Spleen (tissue), 11 donors: Measurements from ENCODE around the gene TEX22. TPM values are rescaled to one million over a fixed set of nuclear protein-coding genes. Genes with fewer than 3 reads are reported as not detected.

Source experiments
- DNase-seq: peaks from one replicate; pipeline ENCODE4 v3.0.0-alpha.2; 2020
- H3K27ac ChIP-seq, 8 donors: fragments of 200-600 bp; sonication (generic) in 7 of 8; 1 replicate in 4 of 8; 2 replicates in 4 of 8; pipeline versions ENCODE4 v1.5.0 to v1.8.0; 2016 to 2021; ENCODE audit warnings: inconsistent platforms in 4 of 8, mild to moderate bottlenecking in 4 of 8, moderate library complexity in 1 of 8
- H3K27me3 ChIP-seq, 7 donors: fragments of 200-600 bp; sonication (generic) in 6 of 7; replicated peaks in 1 of 7; 1 replicate in 4 of 7; 2 replicates in 3 of 7; pipeline versions ENCODE4 v1.5.0 to v1.8.0; 2016 to 2021; ENCODE audit warnings: inconsistent platforms in 3 of 7, mild to moderate bottlenecking in 1 of 7
- H3K36me3 ChIP-seq, 6 donors: fragments of 200-600 bp; sonication (generic) in 5 of 6; 1 replicate in 4 of 6; 2 replicates in 2 of 6; pipeline versions ENCODE4 v1.5.0 to v1.8.0; 2016 to 2021; ENCODE audit warnings: inconsistent platforms in 2 of 6
- H3K4me1 ChIP-seq, 6 donors: fragments of 200-600 bp; sonication (generic) in 5 of 6; 1 replicate in 3 of 6; 2 replicates in 3 of 6; pipeline versions ENCODE4 v1.5.0 to v1.8.0; 2016 to 2021; ENCODE audit warnings: inconsistent platforms in 3 of 6
- H3K4me3 ChIP-seq, 8 donors: fragments of 200-600 bp; sonication (generic) in 7 of 8; 1 replicate in 4 of 8; 2 replicates in 4 of 8; pipeline versions ENCODE4 v1.5.0 to v1.8.0; 2016 to 2021; ENCODE audit warnings: inconsistent platforms in 4 of 8, mild to moderate bottlenecking in 4 of 8, moderate library complexity in 2 of 8
- H3K9me3 ChIP-seq, 8 donors: fragments of 200-600 bp; sonication (generic) in 7 of 8; 1 replicate in 4 of 8; 2 replicates in 4 of 8; pipeline versions ENCODE4 v1.5.0 to v1.8.0; 2016 to 2021; ENCODE audit warnings: inconsistent platforms in 4 of 8
- POLR2A ChIP-seq, 3 donors: fragments of 450-650 bp; IDR thresholded peaks; one replicate each; pipeline ENCODE4 v1.5.1; 2017; ENCODE audit warnings: antibody characterized with exemption in 3 of 3, mild to moderate bottlenecking in 1 of 3
- POLR2AphosphoS5 ChIP-seq, 3 donors: sonication (generic); formaldehyde crosslinking; IDR thresholded peaks; one replicate each; pipeline ENCODE4 v1.5.1; 2017; ENCODE audit warnings: antibody characterized with exemption in 3 of 3
- WGBS, 5 donors: extraction: QIAGEN DNeasy Blood & Tissue Kit in 3 of 5; methylation state at CpG; one replicate each; pipeline versions ENCODE4 v1.1.5 to v1.1.7; 2013 to 2018; 5-methylcytosine and 5-hydroxymethylcytosine counted together
- intact Hi-C: fragments of 100-400 bp; cut with DNase I; formaldehyde crosslinking; loops from one replicate; pipeline ENCODE4 v1.15.0; 2023; ENCODE audit warnings: low total_unique reads
- polyA plus RNA-seq, 3 donors: library from polyadenylated mRNA; stranded (reverse); fragments of 200-250 nt; gene quantifications; one replicate each; pipeline ENCODE4 v1.2.1, GENCODE V29; 2013
- total RNA-seq, 7 donors: library from RNA; depleted of rRNA in 3 of 7; stranded (reverse); fragments of >200 nt in 3 of 7; fragmentation: NEBNext Ultra II Directional in 4 of 7; extraction: Animal tissue kit (Norgen Biotek cat#: 25700) in 4 of 7; gene quantifications; one replicate each; pipeline versions ENCODE4 v1.1.0 to v1.2.1, GENCODE V29; 2016 to 2021
- TF ChIP-seq, protein P1 (sequence below), 11 experiments: fragments of 200-600 bp in 7 of 11; fragments of 450-650 bp in 4 of 11; sonication (generic) in 4 of 11; IDR thresholded peaks in 8 of 11; conservative IDR thresholded peaks in 3 of 11; 1 replicate in 7 of 11; 2 replicates in 4 of 11; pipeline versions ENCODE4 v1.4.0 to v1.8.0; 2016 to 2021; ENCODE audit warnings: antibody characterized with exemption in 11 of 11, inconsistent platforms in 4 of 11, mild to moderate bottlenecking in 1 of 11
- donor health status: healthy with polysubstance abuse.
- donor health status: DM: no; HTN: no; CAD: no; lungs with moderate emphysema.
- donor health status: DM: no; HTN: no; CAD: no.
- donor health status: Bipolar disorder and iron deficiency.
- donor health status: healthy.
- donor health status: DM: no; HTN: no; CAD: no.
- donor health status: DM: yes; HTN: yes; CAD: no.

The TEX22 gene
- total and polyA plus RNA-seq, 10 donors, result 0.33 to 5.3 (median 1.0) TPM

DNA sequence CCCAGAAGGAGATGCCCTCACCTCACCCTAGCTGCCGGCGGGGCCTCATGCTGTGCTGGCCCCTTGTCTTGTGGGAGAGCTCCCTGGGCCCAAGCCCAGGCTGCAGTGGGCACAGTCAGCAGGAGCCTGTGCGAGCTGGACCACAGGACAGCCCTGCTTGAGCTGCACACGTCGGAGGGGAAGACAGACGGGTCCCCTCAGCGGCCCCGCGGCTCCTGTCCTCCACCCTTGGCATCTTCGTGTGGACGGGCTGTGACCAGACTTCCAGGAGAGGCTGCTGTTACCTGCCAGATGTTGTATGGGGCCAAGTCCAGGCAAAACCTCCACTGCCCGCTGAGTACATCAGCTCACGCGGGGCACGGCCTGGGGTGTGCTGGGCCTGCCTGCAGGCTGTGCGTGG is 9.4 kb upstream of the TEX22 start:
- no peak for DNase-seq
- Histone ChIP-seq H3K4me3 (no peak overlapping the region), H3K4me1 (peaks cover 0 to 48% (median 26%) of the 10 kb centered on the region in 6 donors), H3K27ac (peak overlapping the region in 5 of 8 donors; percentile 54 to 80 (median 77)), H3K36me3 (peaks cover 0 to 67% (median 35%) of the 10 kb centered on the region in 6 donors), H3K27me3 (no peaks in the 10 kb centered on the region), H3K9me3 (no peaks in the 10 kb centered on the region)
- 83 to 92% (median 90%) methylated on average over 9 to 16 of the region's 16 CpGs for WGBS, 5 donors
- TF ChIP-seq, protein P1, sequence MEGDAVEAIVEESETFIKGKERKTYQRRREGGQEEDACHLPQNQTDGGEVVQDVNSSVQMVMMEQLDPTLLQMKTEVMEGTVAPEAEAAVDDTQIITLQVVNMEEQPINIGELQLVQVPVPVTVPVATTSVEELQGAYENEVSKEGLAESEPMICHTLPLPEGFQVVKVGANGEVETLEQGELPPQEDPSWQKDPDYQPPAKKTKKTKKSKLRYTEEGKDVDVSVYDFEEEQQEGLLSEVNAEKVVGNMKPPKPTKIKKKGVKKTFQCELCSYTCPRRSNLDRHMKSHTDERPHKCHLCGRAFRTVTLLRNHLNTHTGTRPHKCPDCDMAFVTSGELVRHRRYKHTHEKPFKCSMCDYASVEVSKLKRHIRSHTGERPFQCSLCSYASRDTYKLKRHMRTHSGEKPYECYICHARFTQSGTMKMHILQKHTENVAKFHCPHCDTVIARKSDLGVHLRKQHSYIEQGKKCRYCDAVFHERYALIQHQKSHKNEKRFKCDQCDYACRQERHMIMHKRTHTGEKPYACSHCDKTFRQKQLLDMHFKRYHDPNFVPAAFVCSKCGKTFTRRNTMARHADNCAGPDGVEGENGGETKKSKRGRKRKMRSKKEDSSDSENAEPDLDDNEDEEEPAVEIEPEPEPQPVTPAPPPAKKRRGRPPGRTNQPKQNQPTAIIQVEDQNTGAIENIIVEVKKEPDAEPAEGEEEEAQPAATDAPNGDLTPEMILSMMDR (IDR thresholded peaks at IDR 0.05 in 8 of 11, conservative IDR thresholded peaks at IDR 0.05 in 3 of 11), result no peak
- peak in 1 of 3 donors; percentile 1 for TF ChIP-seq POLR2AphosphoS5 (IDR thresholded peaks at IDR 0.05)
- intact Hi-C loops, result no loop called here

DNA sequence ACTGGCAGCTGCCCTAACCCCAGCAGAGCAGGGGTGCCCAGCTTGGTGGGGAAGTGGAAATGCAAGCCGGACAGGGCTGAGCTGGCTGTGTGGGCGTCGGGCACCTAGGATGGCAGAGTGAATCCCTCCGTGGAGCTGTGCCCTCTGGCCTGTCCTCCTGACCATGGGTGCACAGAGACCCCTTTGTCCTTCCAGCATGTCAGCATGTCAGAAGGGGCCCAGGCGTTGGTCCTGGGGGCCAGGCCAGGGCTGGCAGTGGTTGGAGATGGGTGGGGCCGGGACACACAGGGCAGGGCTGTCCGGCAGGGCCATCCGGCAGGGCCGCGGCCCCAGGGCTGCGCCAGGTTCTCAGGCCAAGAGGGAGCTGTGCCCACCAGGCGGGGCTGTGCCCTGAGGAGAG is 8.8 kb upstream of the TEX22 start:
- H3K9me3 ChIP-seq, result no peaks in the 10 kb centered on the region
- peak overlapping the region in 6 of 8 donors; percentile 22 to 80 (median 74) for H3K27ac ChIP-seq
- DNase-seq, result no peak
- 64 to 80% (median 72%) methylated on average over 2 to 12 of the region's 12 CpGs for WGBS, 5 donors
- TF ChIP-seq POLR2A (IDR thresholded peaks at IDR 0.05) (no peak), POLR2AphosphoS5 (IDR thresholded peaks at IDR 0.05) (peak in 1 of 3 donors; percentile 36)
- TF ChIP-seq, protein P1 (IDR thresholded peaks at IDR 0.05 in 8 of 11, conservative IDR thresholded peaks at IDR 0.05 in 3 of 11), result peak in 2 of 11 experiments; percentile 11 to 29
- peaks cover 0 to 53% (median 27%) of the 10 kb centered on the region in 6 donors for H3K4me1 ChIP-seq
- no peak overlapping the region for H3K4me3 ChIP-seq
- H3K27me3 ChIP-seq, result no peaks in the 10 kb centered on the region
- intact Hi-C loops, result no loop called here
- H3K36me3 ChIP-seq, result peaks cover 0 to 67% (median 30%) of the 10 kb centered on the region in 6 donors

DNA sequence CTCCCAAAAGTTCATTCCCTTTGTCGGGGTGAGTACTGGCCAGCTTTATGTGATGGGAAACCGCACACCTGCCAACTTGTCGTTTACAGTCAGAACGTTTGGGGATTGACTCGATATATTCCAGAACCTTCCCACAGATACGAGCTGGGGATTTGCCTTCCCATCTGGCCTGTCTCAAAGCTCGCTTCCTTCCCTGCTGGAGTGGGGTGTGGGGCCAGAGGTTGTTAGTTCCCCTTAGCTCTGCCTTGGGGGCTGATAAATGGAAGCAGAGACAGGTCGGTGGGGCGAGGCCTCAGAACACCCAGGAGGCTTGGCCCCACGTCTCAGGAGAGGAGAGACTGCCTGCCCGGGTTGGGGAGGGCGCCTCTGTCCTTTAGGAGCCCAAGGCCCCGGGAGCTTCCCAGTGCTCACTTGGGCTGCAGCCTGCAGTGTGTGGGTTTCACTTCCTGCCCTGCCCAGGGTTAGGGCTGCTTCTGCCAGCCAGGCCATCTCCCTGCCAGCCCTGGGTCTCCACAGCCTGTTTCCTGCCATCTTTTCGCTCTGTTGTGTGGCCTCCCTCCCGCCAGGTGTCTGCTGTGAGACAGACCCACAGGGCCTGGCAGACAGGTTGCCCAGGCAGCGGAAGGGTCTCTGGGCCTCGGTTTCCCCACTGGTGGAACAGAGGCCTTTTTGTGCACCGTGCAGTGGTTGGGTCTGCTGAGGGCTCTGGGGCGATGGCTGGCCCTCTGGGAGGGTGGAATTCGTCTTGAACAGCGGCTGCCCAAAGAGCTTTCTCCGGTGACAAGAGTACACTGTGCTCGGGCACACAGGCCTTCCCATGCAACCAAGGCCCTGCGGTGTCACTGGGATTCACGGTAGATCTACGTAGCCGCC is 8.1 kb upstream of the TEX22 start:
- H3K27me3 ChIP-seq, result no peaks in the 10 kb centered on the region
- no peaks in the 10 kb centered on the region for H3K9me3 ChIP-seq
- no peak overlapping the region for H3K4me3 ChIP-seq
- intact Hi-C loops, result no loop called here
- peaks cover 0 to 60% (median 27%) of the 10 kb centered on the region in 6 donors for H3K4me1 ChIP-seq
- peak overlapping the region in 7 of 8 donors; percentile 22 to 80 (median 71) for H3K27ac ChIP-seq
- DNase-seq, result no peak
- TF ChIP-seq POLR2A (IDR thresholded peaks at IDR 0.05) (no peak), POLR2AphosphoS5 (IDR thresholded peaks at IDR 0.05) (peak in 2 of 3 donors; percentile 25 to 42)
- TF ChIP-seq, protein P1 (IDR thresholded peaks at IDR 0.05 in 8 of 11, conservative IDR thresholded peaks at IDR 0.05 in 3 of 11), result no peak
- peaks cover 0 to 67% (median 23%) of the 10 kb centered on the region in 6 donors for H3K36me3 ChIP-seq
- 46 to 63% (median 53%) methylated on average over 18 to 27 of the region's 27 CpGs for WGBS, 5 donors
